GM19043 (cell line): ENCODE results near the gene LMF2.

ENCODE experiments used
- ATAC-seq: cut with Tn5 transposase; IDR thresholded peaks from one replicate; pipeline ENCODE4 v1.9.1; 2021; ENCODE audit warnings: low read depth; ENCODE audit not compliant: unreplicated experiment

Gene LMF2

GRCh38 chr22:50468626-50469025 lies 38.9 kb downstream of the LMF2 start:
- ATAC-seq = no peak

GRCh38 chr22:50467773-50468440 lies 39.6 kb downstream of the LMF2 start:
- ATAC-seq = no peak

- ATAC-seq = no peak
Observed at GRCh38 chr22:50467341-50467740, 40.2 kb downstream of the LMF2 start.

- ATAC-seq = no peak
Observed at GRCh38 chr22:50465066-50465930, 42.2 kb downstream of the LMF2 start.

- ATAC-seq = no peak
Observed at GRCh38 chr22:50464451-50464850, 43.1 kb downstream of the LMF2 start.

- ATAC-seq = no peak
Observed at GRCh38 chr22:50463188-50463900, 44.2 kb downstream of the LMF2 start.

- no peak for ATAC-seq
Observed at GRCh38 chr22:50461979-50462540, 45.4 kb downstream of the LMF2 start.

GRCh38 chr22:50461536-50461935 lies 46.0 kb downstream of the LMF2 start:
- ATAC-seq = no peak

- no peak for ATAC-seq
Observed at GRCh38 chr22:50460938-50461337, 46.6 kb downstream of the LMF2 start.

GRCh38 chr22:50459496-50460140 lies 47.9 kb downstream of the LMF2 start:
- no peak for ATAC-seq

GRCh38 chr22:50459016-50459415 lies 48.5 kb downstream of the LMF2 start:
- ATAC-seq = no peak

- no peak for ATAC-seq
Observed at GRCh38 chr22:50456466-50457234, 50.9 kb downstream of the LMF2 start.

- no peak for ATAC-seq
Observed at GRCh38 chr22:50456026-50456425, 51.5 kb downstream of the LMF2 start.

GRCh38 chr22:50455201-50455600 lies 52.3 kb downstream of the LMF2 start:
- no peak for ATAC-seq

- ATAC-seq = no peak
Observed at GRCh38 chr22:50454556-50455075, 52.9 kb downstream of the LMF2 start.
